ENCODE measurements around the gene FGFR3. TPM values are rescaled to one million over a fixed set of nuclear protein-coding genes. Genes with fewer than 3 reads are reported as not detected.

The FGFR3 gene
- total and polyA plus RNA-seq, 2 of the 8 experiments (the other 6 are each of a cell fraction or from before 2014, with no cell fraction given) = 9.0 to 19.5 TPM

GRCh38 chr4:1783970-1784369 lies 9.1 kb upstream of the FGFR3 start (continued):
- no peak for TF ChIP-seq CTCF (IDR thresholded peaks at IDR 0.05; ENCODE audit: control extremely low read depth in 1 of 3, insufficient read depth in 1 of 3, low read depth in 1 of 3, low read length in 3 of 3)
- no peak for TF ChIP-seq RBBP5 (IDR thresholded peaks at IDR 0.05; ENCODE audit: borderline replicate concordance, low read depth, low read length)
- TF ChIP-seq TEAD4 (IDR thresholded peaks at IDR 0.05; ENCODE audit: low read depth, low read length) = no peak
- no peak for TF ChIP-seq ATF3 (IDR thresholded peaks at IDR 0.05; ENCODE audit: insufficient read depth, low read depth, low read length)
- no peak for TF ChIP-seq MAFK (IDR thresholded peaks at IDR 0.05; ENCODE audit: low read depth, low read length)
- no peak for TF ChIP-seq CTBP2 (IDR thresholded peaks at IDR 0.05; ENCODE audit: borderline replicate concordance, insufficient read depth, insufficient read length, low read length)
- TF ChIP-seq SRF (IDR thresholded peaks at IDR 0.05; ENCODE audit: low read depth, low read length) = no peak

Data from H1 (cell line).